Endodermal cell (in vitro differentiated cells): Measurements from ENCODE around the gene NDUFAF5. TPM values are rescaled to one million over a fixed set of nuclear protein-coding genes. Genes with fewer than 3 reads are reported as not detected.

Experiments
- DNase-seq: peaks from one replicate; pipeline ENCODE4 v3.0.0-alpha.2; 2017
- H3K27ac ChIP-seq: 2 replicates; pipeline ENCODE4 v1.5.1; 2013; ENCODE audit warnings: mild to moderate bottlenecking, low read depth, low read length, moderate library complexity
- H3K27me3 ChIP-seq: 2 replicates; pipeline ENCODE4 v1.6.1; 2013; ENCODE audit warnings: mild to moderate bottlenecking, low read length, moderate library complexity; ENCODE audit not compliant: insufficient read depth, control insufficient read depth, poor library complexity, severe bottlenecking
- H3K36me3 ChIP-seq: 2 replicates; pipeline ENCODE4 v1.7.0; 2013; ENCODE audit warnings: mild to moderate bottlenecking, low read length, moderate library complexity; ENCODE audit not compliant: control insufficient read depth, insufficient read depth
- H3K4me1 ChIP-seq: one replicate; pipeline ENCODE4 v1.7.0; 2013; ENCODE audit warnings: low read length; ENCODE audit not compliant: control insufficient read depth, insufficient read depth
- H3K4me3 ChIP-seq: 2 replicates; pipeline ENCODE4 v1.5.1; 2013; ENCODE audit warnings: mild to moderate bottlenecking, low read length, moderate library complexity
- H3K9ac ChIP-seq: 2 replicates; pipeline ENCODE4 v1.6.1; 2013; ENCODE audit warnings: mild to moderate bottlenecking, low read length, moderate library complexity; ENCODE audit not compliant: poor library complexity, severe bottlenecking; ENCODE audit errors: extremely low read depth
- H3K9me3 ChIP-seq: 2 replicates; pipeline ENCODE4 v1.6.1; 2013; ENCODE audit warnings: mild to moderate bottlenecking, low read length, moderate library complexity; ENCODE audit not compliant: control insufficient read depth
- H3K27ac Mint-ChIP-seq: 2 replicates; pipeline ENCODE4 v1.8.0; 2020; ENCODE audit warnings: mixed read lengths
- H3K27me3 Mint-ChIP-seq: 2 replicates; pipeline ENCODE4 v1.8.0; 2021; ENCODE audit warnings: mild to moderate bottlenecking, mixed read lengths; ENCODE audit not compliant: insufficient read depth
- H3K36me3 Mint-ChIP-seq: 2 replicates; pipeline ENCODE4 v1.8.0; 2020; ENCODE audit warnings: low read depth, mixed read lengths
- H3K4me1 Mint-ChIP-seq: 2 replicates; pipeline ENCODE4 v1.8.0; 2020; ENCODE audit warnings: mixed read lengths
- H3K4me3 Mint-ChIP-seq: 2 replicates; pipeline ENCODE4 v1.8.0; 2020; ENCODE audit warnings: mild to moderate bottlenecking, moderate library complexity, mixed read lengths
- H3K9me3 Mint-ChIP-seq: 2 replicates; pipeline ENCODE4 v1.8.0; 2020; ENCODE audit warnings: mild to moderate bottlenecking, mixed read lengths
- WGBS, 2 experiments: methylation state at CpG; one replicate each; pipeline versions ENCODE4 v1.1.5 to v1.1.7; 2013; ENCODE audit warnings: missing lambda C conversion rate in 2 of 2, mixed read lengths in 1 of 2; ENCODE audit not compliant: insufficient coverage in 1 of 2, insufficient read length in 1 of 2; 5-methylcytosine and 5-hydroxymethylcytosine counted together
- total RNA-seq, 2 donors: library from RNA; stranded (reverse); fragmentation: NEBNext Ultra II Directional in 1 of 2; extraction: Animal tissue kit (Norgen Biotek cat#: 25700) in 1 of 2; gene quantifications; 2 replicates in 1 of 2; 3 replicates in 1 of 2; pipeline ENCODE4 v1.2.1, GENCODE V29; 2021
- TF ChIP-seq, protein P1 (sequence below): fragments of 200-600 bp; sonication (generic); conservative IDR thresholded peaks from 2 replicates; pipeline ENCODE4 v1.5.0; 2021; ENCODE audit warnings: antibody characterized with exemption, mild to moderate bottlenecking

The NDUFAF5 gene
- total RNA-seq, 2 donors from 2014 or later, result 32.9 to 33.5 TPM

DNA sequence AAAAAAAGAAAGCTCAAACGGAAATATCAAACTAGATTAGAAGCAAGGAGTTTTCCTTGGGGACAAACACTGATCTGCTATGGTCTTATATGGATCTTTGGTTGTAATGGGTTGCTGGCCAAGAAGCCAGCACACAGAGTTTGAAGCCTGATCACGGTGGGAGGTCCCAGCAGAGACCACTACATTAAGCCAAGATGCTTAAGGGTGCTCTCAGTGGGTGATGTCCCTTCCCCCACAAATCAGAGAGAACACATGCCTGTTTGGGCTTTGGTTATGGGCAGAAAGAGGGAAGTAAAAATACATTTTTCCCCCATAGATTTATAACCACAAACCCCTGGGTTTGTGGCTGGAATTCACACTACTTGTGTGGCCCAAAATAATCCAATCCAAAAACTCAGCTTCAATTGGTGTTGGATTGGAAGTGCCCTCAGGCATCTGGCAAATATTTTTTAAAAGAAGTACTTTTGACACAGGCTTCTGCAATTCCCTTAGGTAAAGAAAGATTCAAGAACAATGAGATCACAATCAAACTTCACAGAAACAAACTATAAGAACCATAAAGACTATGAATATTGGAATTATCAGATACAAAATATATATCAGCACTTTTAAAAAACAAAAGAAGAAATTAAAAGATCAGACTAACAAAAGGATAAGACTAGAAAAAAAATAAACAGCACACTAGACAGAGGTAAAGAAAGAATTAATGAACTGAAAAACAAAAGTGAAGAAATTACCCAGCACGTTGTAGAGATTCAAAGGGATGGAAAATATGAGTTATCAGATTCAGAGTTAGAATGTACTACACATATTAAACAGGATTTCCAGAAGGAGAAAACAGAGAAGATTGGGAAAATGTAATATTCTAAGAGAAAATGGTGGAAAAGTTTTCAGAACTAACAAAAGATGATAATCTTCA lies 44.8 kb upstream of the NDUFAF5 start:
- DNase-seq, result no peak
- H3K27me3 Mint-ChIP-seq, result no peaks in the 10 kb centered on the region
- H3K27ac Mint-ChIP-seq, result no peak overlapping the region
- Histone ChIP-seq H3K4me3 (no peak overlapping the region), H3K36me3 (peaks cover 72% of the 10 kb centered on the region), H3K9ac (no peak overlapping the region), H3K27me3 (no peaks in the 10 kb centered on the region), H3K9me3 (peaks cover 51% of the 10 kb centered on the region), H3K27ac (no peak overlapping the region), H3K4me1 (no peaks in the 10 kb centered on the region)
- H3K36me3 Mint-ChIP-seq, result peaks cover 73% of the 10 kb centered on the region
- WGBS, 2 experiments, result 94 to 100% methylated on average over 2 to 3 of the region's 3 CpGs
- TF ChIP-seq, protein P1, sequence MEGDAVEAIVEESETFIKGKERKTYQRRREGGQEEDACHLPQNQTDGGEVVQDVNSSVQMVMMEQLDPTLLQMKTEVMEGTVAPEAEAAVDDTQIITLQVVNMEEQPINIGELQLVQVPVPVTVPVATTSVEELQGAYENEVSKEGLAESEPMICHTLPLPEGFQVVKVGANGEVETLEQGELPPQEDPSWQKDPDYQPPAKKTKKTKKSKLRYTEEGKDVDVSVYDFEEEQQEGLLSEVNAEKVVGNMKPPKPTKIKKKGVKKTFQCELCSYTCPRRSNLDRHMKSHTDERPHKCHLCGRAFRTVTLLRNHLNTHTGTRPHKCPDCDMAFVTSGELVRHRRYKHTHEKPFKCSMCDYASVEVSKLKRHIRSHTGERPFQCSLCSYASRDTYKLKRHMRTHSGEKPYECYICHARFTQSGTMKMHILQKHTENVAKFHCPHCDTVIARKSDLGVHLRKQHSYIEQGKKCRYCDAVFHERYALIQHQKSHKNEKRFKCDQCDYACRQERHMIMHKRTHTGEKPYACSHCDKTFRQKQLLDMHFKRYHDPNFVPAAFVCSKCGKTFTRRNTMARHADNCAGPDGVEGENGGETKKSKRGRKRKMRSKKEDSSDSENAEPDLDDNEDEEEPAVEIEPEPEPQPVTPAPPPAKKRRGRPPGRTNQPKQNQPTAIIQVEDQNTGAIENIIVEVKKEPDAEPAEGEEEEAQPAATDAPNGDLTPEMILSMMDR, result no peak
- H3K9me3 Mint-ChIP-seq, result peaks cover 34% of the 10 kb centered on the region
- H3K4me3 Mint-ChIP-seq, result no peak overlapping the region
- peaks cover 10% of the 10 kb centered on the region for H3K4me1 Mint-ChIP-seq

DNA sequence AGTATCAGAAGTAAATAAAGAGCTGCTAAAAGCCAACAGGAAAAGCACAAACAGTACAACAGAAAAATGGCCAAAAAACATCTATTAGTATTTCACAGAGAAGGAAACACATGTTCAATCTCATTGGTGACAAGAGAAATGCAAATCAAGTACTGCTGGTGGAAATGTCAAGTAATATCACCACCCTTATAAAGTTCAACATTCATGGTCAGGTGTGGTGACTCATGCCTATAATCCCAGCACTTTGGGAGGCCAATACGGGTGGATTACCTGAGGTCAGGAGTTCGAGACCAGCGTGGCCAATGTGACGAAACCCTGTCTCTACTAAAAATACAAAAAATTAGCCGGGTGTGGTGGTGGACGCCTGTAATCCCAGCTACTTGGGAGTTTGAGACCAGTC lies 42.9 kb upstream of the NDUFAF5 start:
- 88 to 93% methylated on average over 3 to 6 of the region's 6 CpGs for WGBS, 2 experiments
- Mint-ChIP-seq H3K4me1 (peaks cover 10% of the 10 kb centered on the region), H3K4me3 (no peak overlapping the region), H3K36me3 (peaks cover 72% of the 10 kb centered on the region), H3K9me3 (peaks cover 34% of the 10 kb centered on the region), H3K27ac (no peak overlapping the region), H3K27me3 (no peaks in the 10 kb centered on the region)
- H3K27me3 ChIP-seq, result no peaks in the 10 kb centered on the region
- H3K27ac ChIP-seq, result no peak overlapping the region
- TF ChIP-seq, protein P1, result no peak
- H3K36me3 ChIP-seq, result peaks cover 60% of the 10 kb centered on the region
- no peak overlapping the region for H3K9ac ChIP-seq
- DNase-seq, result no peak
- H3K4me3 ChIP-seq, result no peak overlapping the region
- peaks cover 51% of the 10 kb centered on the region for H3K9me3 ChIP-seq
- H3K4me1 ChIP-seq, result no peaks in the 10 kb centered on the region

DNA sequence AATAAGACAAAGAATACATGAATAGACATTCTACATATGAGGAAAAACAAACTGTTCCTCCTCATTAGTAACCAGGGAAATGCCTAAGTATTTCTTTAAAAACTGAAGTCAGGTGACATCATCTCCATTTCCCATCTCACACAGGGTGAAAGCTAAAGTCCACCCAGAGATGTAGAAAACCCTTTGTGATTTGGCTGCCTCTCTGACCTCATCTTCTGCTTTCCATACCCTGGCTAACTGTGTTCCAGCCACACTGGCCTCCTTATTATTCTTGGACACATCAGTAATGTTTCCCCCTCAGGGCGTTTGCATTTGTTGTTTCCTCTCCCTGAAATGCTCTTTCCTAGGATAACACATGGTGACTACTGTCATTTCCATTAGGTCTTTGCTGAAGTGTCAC lies 40.5 kb upstream of the NDUFAF5 start:
- H3K4me1 ChIP-seq, result no peaks in the 10 kb centered on the region
- TF ChIP-seq, protein P1, result no peak
- Mint-ChIP-seq H3K27me3 (no peaks in the 10 kb centered on the region), H3K4me1 (peaks cover 4% of the 10 kb centered on the region), H3K4me3 (no peak overlapping the region), H3K9me3 (peaks cover 32% of the 10 kb centered on the region), H3K27ac (no peak overlapping the region), H3K36me3 (peaks cover 54% of the 10 kb centered on the region)
- no peak overlapping the region for H3K4me3 ChIP-seq
- DNase-seq, result no peak
- peaks cover 41% of the 10 kb centered on the region for H3K9me3 ChIP-seq
- H3K9ac ChIP-seq, result no peak overlapping the region
- no peak overlapping the region for H3K27ac ChIP-seq
- WGBS, 2 experiments, result 93 to 100% methylated on average over 1 of the region's 1 CpG
- peaks cover 48% of the 10 kb centered on the region for H3K36me3 ChIP-seq
- H3K27me3 ChIP-seq, result no peaks in the 10 kb centered on the region
